Gastrocnemius medialis (tissue), 4 donors: ENCODE measurements around the gene ANKRD17.

ENCODE experiments used
- POLR2A ChIP-seq, 2 donors: fragments of 450-650 bp; IDR thresholded peaks; one replicate each; pipeline ENCODE4 v1.6.1; 2017; ENCODE audit warnings: antibody characterized with exemption in 2 of 2, mild to moderate bottlenecking in 2 of 2, moderate library complexity in 2 of 2
- TF ChIP-seq, protein P1 (sequence below), 5 experiments: fragments of 450-650 bp in 3 of 5; fragments of 200-600 bp in 2 of 5; sonication (generic) in 2 of 5; IDR thresholded peaks in 4 of 5; conservative IDR thresholded peaks in 1 of 5; 1 replicate in 4 of 5; 2 replicates in 1 of 5; pipeline ENCODE4 v1.5.1; 2016 to 2019; ENCODE audit warnings: antibody characterized with exemption in 5 of 5, mild to moderate bottlenecking in 3 of 5, moderate library complexity in 3 of 5

GRCh38 chr4:73066445-73066844 is 192.2 kb downstream of the ANKRD17 start:
- TF ChIP-seq, protein P1, sequence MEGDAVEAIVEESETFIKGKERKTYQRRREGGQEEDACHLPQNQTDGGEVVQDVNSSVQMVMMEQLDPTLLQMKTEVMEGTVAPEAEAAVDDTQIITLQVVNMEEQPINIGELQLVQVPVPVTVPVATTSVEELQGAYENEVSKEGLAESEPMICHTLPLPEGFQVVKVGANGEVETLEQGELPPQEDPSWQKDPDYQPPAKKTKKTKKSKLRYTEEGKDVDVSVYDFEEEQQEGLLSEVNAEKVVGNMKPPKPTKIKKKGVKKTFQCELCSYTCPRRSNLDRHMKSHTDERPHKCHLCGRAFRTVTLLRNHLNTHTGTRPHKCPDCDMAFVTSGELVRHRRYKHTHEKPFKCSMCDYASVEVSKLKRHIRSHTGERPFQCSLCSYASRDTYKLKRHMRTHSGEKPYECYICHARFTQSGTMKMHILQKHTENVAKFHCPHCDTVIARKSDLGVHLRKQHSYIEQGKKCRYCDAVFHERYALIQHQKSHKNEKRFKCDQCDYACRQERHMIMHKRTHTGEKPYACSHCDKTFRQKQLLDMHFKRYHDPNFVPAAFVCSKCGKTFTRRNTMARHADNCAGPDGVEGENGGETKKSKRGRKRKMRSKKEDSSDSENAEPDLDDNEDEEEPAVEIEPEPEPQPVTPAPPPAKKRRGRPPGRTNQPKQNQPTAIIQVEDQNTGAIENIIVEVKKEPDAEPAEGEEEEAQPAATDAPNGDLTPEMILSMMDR (IDR thresholded peaks at IDR 0.05 in 4 of 5, conservative IDR thresholded peaks at IDR 0.05 in 1 of 5) = no peak
- TF ChIP-seq POLR2A (IDR thresholded peaks at IDR 0.05) = no peak
